ENCODE measurements around the gene CDKAL1. TPM values are rescaled to one million over a fixed set of nuclear protein-coding genes. Genes with fewer than 3 reads are reported as not detected.

CDKAL1 gene
- polyA plus RNA-seq, 2 of the 4 experiments (the other 2 are of a cell fraction) = 4.7 to 8.3 TPM

- H3K4me1 ChIP-seq = no peaks in the 10 kb centered on the region
- H3K4me2 ChIP-seq = no peak overlapping the region
- ChIA-PET CTCF (no interaction called here), POLR2A (no interaction called here)
- no peak overlapping the region for H3K4me3 ChIP-seq
- WGBS (ENCODE audit: missing lambda C conversion rate) = 73% methylated on average over 6 of the region's 6 CpGs
- H3K27ac ChIP-seq = no peak overlapping the region
- TF ChIP-seq FOSL2 (IDR thresholded peaks at IDR 0.05) (no peak), FOSL2 (CRISPR knock-in tag; IDR thresholded peaks at IDR 0.05) (no peak), EHMT2 (IDR thresholded peaks at IDR 0.05; ENCODE audit: low read depth) (no peak), ZC3H11A (IDR thresholded peaks at IDR 0.05) (no peak), NR3C1 (IDR thresholded peaks at IDR 0.05) (no peak), JUN (IDR thresholded peaks at IDR 0.05) (no peak), REST (IDR thresholded peaks at IDR 0.05) (no peak), ESRRA (IDR thresholded peaks at IDR 0.05; ENCODE audit: borderline replicate concordance, low read length) (no peak), NPAS2 (CRISPR knock-in tag; IDR thresholded peaks at IDR 0.05; ENCODE audit: borderline replicate concordance) (no peak), ATOH8 (CRISPR knock-in tag; IDR thresholded peaks at IDR 0.05; ENCODE audit: low read depth) (no peak), PBX3 (IDR thresholded peaks at IDR 0.05) (no peak), KDM5A (IDR thresholded peaks at IDR 0.05) (no peak), BHLHE40 (IDR thresholded peaks at IDR 0.05; ENCODE audit: low read depth, low read length) (no peak), ZNF302 (CRISPR knock-in tag; IDR thresholded peaks at IDR 0.05) (no peak)
- no peak for DNase-seq (ENCODE audit: low read depth in 1 of 2, low spot score in 1 of 2)
- ATAC-seq = no peak
- FAIRE-seq = no peak
- no peaks in the 10 kb centered on the region for H3K9me3 ChIP-seq
Measured at GRCh38 chr6:21167790-21168189, 633.5 kb downstream of the CDKAL1 start.

- Histone ChIP-seq H3K4me1 (no peaks in the 10 kb centered on the region), H3K4me2 (no peak overlapping the region), H3K27ac (no peak overlapping the region), H3K4me3 (no peak overlapping the region), H3K9me3 (no peaks in the 10 kb centered on the region)
- no peak for TF ChIP-seq JUNB (IDR thresholded peaks at IDR 0.05)
- TF ChIP-seq RCOR1 (IDR thresholded peaks at IDR 0.05; ENCODE audit: low read depth, low read length) = no peak
- no peak for TF ChIP-seq MYC (IDR thresholded peaks at IDR 0.05; ENCODE audit: borderline replicate concordance, low read length)
- no peak for TF ChIP-seq HMGXB4 (CRISPR knock-in tag; IDR thresholded peaks at IDR 0.05; ENCODE audit: borderline replicate concordance)
- no peak for TF ChIP-seq HES2 (IDR thresholded peaks at IDR 0.05)
- TF ChIP-seq POLR2AphosphoS2 (conservative IDR thresholded peaks at IDR 0.05; ENCODE audit: low read length) = no peak
- ChIA-PET CTCF (no interaction called here), POLR2A (no interaction called here)
- DNase-seq (ENCODE audit: low read depth in 1 of 2, low spot score in 1 of 2) = no peak
- WGBS (ENCODE audit: missing lambda C conversion rate) = 75% methylated on average over 4 of the region's 4 CpGs
- ATAC-seq = no peak
- FAIRE-seq = no peak
Measured at GRCh38 chr6:21171801-21172200, 637.5 kb downstream of the CDKAL1 start.
